ENCODE results near the gene METTL16. TPM values are rescaled to one million over a fixed set of nuclear protein-coding genes. Genes with fewer than 3 reads are reported as not detected.
A peak's percentile ranks its signal among the peaks of the same experiment; 100 is the strongest.

METTL16 gene
- total and polyA plus RNA-seq, 9 of the 15 experiments (the other 6 are each of a cell fraction or from before 2014, with no cell fraction given): 12.1 to 30.5 (median 19.8) TPM

DNA sequence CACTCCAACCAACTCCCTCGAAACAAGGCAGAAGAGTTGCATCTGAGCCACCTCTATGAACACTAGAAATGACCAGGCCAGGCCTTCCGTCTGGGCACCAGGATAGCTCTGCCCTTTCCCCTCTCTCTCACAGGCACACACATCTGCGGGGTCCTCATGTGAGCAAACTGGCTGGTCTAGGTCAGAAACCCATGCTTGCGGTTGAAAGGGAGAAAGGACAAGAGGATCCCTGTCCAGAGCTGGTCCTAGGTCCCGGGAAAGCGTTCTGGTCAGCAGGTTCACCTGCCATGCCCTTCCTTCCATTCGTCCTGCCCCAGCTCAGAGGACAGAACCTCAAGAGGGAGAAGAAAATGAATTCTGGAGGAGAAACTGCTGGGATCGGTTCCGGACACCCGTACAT, 113.5 kb downstream of the METTL16 start (continued):
- TF ChIP-seq, protein P1, sequence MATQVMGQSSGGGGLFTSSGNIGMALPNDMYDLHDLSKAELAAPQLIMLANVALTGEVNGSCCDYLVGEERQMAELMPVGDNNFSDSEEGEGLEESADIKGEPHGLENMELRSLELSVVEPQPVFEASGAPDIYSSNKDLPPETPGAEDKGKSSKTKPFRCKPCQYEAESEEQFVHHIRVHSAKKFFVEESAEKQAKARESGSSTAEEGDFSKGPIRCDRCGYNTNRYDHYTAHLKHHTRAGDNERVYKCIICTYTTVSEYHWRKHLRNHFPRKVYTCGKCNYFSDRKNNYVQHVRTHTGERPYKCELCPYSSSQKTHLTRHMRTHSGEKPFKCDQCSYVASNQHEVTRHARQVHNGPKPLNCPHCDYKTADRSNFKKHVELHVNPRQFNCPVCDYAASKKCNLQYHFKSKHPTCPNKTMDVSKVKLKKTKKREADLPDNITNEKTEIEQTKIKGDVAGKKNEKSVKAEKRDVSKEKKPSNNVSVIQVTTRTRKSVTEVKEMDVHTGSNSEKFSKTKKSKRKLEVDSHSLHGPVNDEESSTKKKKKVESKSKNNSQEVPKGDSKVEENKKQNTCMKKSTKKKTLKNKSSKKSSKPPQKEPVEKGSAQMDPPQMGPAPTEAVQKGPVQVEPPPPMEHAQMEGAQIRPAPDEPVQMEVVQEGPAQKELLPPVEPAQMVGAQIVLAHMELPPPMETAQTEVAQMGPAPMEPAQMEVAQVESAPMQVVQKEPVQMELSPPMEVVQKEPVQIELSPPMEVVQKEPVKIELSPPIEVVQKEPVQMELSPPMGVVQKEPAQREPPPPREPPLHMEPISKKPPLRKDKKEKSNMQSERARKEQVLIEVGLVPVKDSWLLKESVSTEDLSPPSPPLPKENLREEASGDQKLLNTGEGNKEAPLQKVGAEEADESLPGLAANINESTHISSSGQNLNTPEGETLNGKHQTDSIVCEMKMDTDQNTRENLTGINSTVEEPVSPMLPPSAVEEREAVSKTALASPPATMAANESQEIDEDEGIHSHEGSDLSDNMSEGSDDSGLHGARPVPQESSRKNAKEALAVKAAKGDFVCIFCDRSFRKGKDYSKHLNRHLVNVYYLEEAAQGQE (IDR thresholded peaks at IDR 0.05; ENCODE audit: borderline replicate concordance): no peak
- TF ChIP-seq, protein P1 (CRISPR knock-in tag; IDR thresholded peaks at IDR 0.05; ENCODE audit: low read depth): no peak
- TF ChIP-seq PRPF4 (IDR thresholded peaks at IDR 0.05; ENCODE audit: insufficient read depth, low read depth, low read length, poor library complexity, severe bottlenecking): no peak
- TF ChIP-seq, protein P2, sequence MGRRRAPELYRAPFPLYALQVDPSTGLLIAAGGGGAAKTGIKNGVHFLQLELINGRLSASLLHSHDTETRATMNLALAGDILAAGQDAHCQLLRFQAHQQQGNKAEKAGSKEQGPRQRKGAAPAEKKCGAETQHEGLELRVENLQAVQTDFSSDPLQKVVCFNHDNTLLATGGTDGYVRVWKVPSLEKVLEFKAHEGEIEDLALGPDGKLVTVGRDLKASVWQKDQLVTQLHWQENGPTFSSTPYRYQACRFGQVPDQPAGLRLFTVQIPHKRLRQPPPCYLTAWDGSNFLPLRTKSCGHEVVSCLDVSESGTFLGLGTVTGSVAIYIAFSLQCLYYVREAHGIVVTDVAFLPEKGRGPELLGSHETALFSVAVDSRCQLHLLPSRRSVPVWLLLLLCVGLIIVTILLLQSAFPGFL (CRISPR knock-in tag; IDR thresholded peaks at IDR 0.05): 0 out of 2 replicates have a peak, but pooled peaks have one; percentile 35
- 0 out of 4 replicates have a peak, but pooled peaks of 1 of the 2 experiments have one; percentile 45 for TF ChIP-seq TEAD1 (CRISPR knock-in tag; IDR thresholded peaks at IDR 0.05)
- TF ChIP-seq ZFX (CRISPR knock-in tag; IDR thresholded peaks at IDR 0.05): peak; percentile 21; the same call in 1 of the 2 replicates

Measured in K562 (cell line).